ENCODE data around the gene FCHSD1.

FCHSD1 gene

GRCh38 chr5:141681695-141682641, 30.8 kb upstream of the FCHSD1 start, which contains the start of gene ARAP3:
Gene ARAP3 (minus strand): TSS chr5:141682230. CDS start chr5:141680486, 1,744 bp downstream.
- peak; percentile 78 for DNase-seq (ENCODE audit: low read depth)
- no peak for TF ChIP-seq CTCF (conservative IDR thresholded peaks at IDR 0.05; ENCODE audit: low read depth, low read length)
- H3K4me3 ChIP-seq (ENCODE audit: low read length), result peak within 1 kb of the TSS; percentile 33

- peak overlapping the region; percentile 25 for H3K4me3 ChIP-seq (ENCODE audit: low read length)
- no peak for DNase-seq (ENCODE audit: low read depth)
- no peak for TF ChIP-seq CTCF (conservative IDR thresholded peaks at IDR 0.05; ENCODE audit: low read depth, low read length)
Measured at GRCh38 chr5:141681295-141681694, 30.1 kb upstream of the FCHSD1 start.

- H3K4me3 ChIP-seq (ENCODE audit: low read length), result peak overlapping the region; percentile 25
- DNase-seq (ENCODE audit: low read depth), result no peak
- no peak for TF ChIP-seq CTCF (conservative IDR thresholded peaks at IDR 0.05; ENCODE audit: low read depth, low read length)
Measured at GRCh38 chr5:141680751-141681201, 29.6 kb upstream of the FCHSD1 start.

GRCh38 chr5:141680178-141680577, 29.0 kb upstream of the FCHSD1 start:
- no peak overlapping the region for H3K4me3 ChIP-seq (ENCODE audit: low read length)
- DNase-seq (ENCODE audit: low read depth), result no peak

GRCh38 chr5:141677415-141677814, 26.2 kb upstream of the FCHSD1 start:
- peak; percentile 45 for TF ChIP-seq CTCF (conservative IDR thresholded peaks at IDR 0.05; ENCODE audit: low read depth, low read length)
- no peak overlapping the region for H3K4me3 ChIP-seq (ENCODE audit: low read length)
- no peak for DNase-seq (ENCODE audit: low read depth)

More at GRCh38 chr5:141680178-141680577, 29.0 kb upstream of the FCHSD1 start:
- no peak for TF ChIP-seq CTCF (conservative IDR thresholded peaks at IDR 0.05; ENCODE audit: low read depth, low read length)

GRCh38 chr5:141675672-141676071, 24.5 kb upstream of the FCHSD1 start:
- no peak for TF ChIP-seq CTCF (conservative IDR thresholded peaks at IDR 0.05; ENCODE audit: low read depth, low read length)
- no peak overlapping the region for H3K4me3 ChIP-seq (ENCODE audit: low read length)
- DNase-seq (ENCODE audit: low read depth), result no peak

GRCh38 chr5:141674747-141675146, 23.5 kb upstream of the FCHSD1 start:
- TF ChIP-seq CTCF (conservative IDR thresholded peaks at IDR 0.05; ENCODE audit: low read depth, low read length), result no peak
- no peak for DNase-seq (ENCODE audit: low read depth)

More at GRCh38 chr5:141674747-141675146, 23.5 kb upstream of the FCHSD1 start:
- no peak overlapping the region for H3K4me3 ChIP-seq (ENCODE audit: low read length)

Data from retinal pigment epithelial cell (primary cell).